Daoy (cell line): ENCODE measurements around the gene FAM149B1. TPM values are rescaled to one million over a fixed set of nuclear protein-coding genes. Genes with fewer than 3 reads are reported as not detected.
"Not testable (repeated sequence)": the region's sequence is repeated elsewhere in the genome, so short reads cannot be mapped to it uniquely, and the experiment has no call there.

Experiments
- DNase-seq: peaks from one replicate; pipeline ENCODE4 v3.0.0-alpha.2; 2015; ENCODE audit warnings: low read depth
- total RNA-seq: library from RNA; depleted of rRNA; stranded (reverse); fragments of >200 nt; shearing (Covaris generic); gene quantifications from 2 replicates; pipeline ENCODE4 v1.2.3, GENCODE V29; 2014; rRNA removed

Gene FAM149B1
- total RNA-seq, result 7.4 and 7.6 TPM in 2 replicates

DNA sequence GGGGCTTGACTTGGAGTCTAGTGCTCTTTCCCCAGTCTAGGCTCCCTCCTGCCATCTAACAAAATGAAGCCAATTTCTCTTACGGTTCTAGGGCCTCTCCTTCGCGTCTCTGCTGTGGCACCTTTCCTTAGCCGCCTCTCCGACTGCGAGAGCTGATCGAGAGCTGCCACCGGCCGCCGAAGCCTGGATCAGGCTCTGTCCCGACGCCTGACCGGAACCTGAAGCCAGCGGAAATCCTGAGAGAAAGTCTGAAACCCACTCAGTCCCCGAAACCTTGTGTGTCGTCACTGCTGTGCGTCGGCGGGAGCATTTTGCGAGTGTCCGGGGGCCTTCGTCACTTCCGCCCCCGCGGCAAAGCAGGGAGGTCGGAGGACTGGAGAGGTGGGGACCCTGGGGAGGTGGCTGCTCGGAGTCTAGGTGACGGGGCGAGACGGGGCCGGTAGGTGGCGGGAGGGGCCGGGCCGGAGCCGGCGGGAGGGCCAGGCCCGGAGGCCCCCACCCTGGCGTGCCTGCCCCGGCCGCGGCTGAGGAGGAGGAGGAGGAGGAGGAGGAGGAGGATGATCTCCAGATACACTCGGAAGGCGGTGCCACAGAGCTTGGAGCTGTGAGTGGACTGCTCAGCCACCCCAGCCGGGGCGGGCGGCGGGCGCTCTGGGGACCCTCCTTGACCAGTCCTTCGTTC is at the start of gene FAM149B1, which contains the start of gene ECD:
Gene FAM149B1 (plus strand): TSS at position 337 of the 682 bp plus-strand sequence. CDS start 221 bp downstream, at position 558.
Gene ECD (minus strand): TSS at position 226 of the 682 bp plus-strand sequence. CDS start 4,071 bp downstream, outside the sequence.
- DNase-seq, result peak; percentile 93

DNA sequence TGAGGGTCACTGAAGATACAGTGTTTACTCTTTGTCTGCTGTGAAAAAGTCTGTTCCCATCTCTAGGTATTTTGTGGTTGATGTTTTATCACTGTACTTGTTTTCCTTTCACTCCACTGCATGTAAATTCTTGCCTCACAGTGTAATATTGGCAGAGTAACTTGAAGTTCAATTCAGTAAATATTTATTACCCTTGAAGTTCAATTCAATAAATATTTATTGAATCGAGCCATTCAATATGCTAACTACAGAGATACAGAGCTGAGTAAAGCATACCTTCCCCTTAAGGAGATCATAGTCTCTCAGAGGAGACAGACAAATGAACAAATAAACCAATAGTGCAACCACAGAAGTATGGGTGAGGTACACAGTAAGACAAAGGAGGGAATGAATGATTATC is 48.5 kb upstream of the FAM149B1 start:
- no peak for DNase-seq

DNA sequence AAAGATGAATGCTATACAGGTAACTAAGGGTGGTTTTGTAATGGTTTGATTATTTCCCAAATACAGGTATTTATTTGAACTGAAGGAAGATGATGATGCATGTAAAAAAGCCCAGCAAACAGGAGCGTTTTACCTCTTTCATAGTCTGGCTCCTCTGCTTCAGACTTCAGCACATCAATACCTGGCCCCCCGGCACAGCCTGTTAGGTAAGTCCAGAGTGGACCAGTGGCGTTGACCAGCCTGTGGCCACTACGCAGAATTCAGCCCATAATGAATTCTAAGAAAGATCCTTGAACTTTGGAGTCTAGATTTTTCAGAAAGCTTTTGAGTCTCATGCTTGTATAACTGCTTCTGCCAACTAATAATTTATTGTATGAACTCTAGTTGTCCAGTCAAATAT is 48.0 kb upstream of the FAM149B1 start:
- DNase-seq, result no peak

DNA sequence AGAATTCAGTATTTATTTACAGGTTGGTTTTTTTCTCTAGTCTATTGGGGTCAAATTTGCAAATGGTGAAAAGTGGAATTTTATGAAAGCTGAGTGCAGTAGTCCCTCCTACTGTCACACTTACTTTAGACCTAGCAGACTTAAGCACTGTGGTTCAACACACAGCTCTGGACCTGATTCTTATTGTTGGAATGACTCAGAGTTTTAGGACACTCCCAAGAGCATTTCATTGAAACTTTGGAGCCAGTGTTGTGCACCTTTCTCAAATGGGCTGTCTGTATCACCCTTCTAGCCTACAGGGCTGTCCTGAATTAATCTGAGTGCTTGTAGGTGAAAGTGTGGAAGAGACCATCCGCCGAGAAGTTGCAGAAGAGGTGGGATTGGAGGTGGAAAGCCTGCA is 41.6 kb upstream of the FAM149B1 start:
- no peak for DNase-seq

DNA sequence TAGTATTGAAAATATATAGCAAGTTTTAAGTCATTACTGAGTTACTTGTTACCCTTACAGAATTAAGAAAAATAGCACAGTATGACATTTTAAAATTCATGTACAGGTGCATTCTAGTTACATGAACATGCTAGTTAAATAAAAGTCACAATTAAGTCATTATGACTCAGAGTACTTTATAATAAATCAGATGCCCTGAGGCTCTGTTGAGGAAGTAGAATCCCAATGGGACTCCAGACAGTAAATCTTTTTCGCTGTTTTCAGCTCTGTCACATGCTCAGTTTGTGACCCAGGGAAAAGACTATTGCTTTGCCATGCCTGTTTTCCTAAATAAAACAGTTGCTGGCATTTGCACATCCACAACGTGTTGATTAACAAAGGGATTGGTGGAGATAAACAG is 36.6 kb upstream of the FAM149B1 start:
- no peak for DNase-seq

DNA sequence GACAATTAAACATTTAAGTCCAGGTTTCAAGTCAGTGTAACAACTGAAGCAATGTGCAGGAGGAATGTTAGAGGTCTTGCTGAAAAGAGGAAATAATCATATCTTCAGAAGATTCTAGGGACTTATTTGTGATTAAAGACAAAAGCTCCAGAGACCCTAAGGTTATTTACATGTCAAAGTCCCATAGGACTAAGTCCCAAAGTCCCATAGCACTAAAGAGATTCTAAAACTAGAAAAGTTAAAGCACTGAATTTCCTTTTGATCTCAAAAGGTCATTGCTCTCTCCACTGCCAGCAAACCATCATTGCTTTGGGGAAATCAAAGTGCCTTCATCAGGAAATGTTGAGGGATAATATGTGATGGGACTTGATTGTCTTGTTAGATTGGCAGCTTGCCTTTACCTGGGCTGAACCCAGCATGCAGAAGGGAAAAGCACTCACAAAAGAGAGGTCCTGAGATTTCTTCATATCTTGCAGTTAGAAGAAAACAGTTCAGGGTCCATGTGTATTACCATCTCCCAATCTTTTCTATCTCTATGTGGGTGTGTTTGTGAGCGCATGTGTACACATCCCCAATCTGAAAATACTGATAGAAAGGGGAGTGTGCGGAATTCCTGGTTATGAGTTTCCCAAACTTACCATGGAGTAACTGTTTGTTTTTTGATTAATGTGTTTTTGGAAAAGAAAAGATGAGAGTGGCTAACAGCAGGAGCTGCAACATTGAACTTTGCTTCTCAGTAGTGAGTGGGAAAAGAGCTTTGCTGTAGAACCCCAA is 35.8 kb upstream of the FAM149B1 start:
- DNase-seq, result no peak

DNA sequence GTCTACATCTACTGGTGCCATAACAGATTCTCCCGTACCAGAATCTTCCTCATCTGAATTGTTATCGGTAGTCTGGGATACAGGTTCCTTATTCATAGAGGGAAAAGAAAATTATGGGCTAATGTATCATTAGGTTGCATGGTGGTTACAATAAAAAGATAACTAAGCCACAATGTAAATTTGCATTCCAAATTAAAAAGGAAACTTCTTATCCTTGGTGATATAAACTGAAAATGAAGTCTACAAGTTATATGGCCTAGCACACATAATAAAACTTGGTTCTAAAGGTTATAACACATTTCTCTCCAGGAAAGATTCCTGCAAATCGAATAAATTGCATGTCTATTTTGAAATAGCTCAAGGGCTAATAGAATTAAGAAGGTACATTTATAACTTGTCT is 33.2 kb upstream of the FAM149B1 start:
- DNase-seq, result no peak

DNA sequence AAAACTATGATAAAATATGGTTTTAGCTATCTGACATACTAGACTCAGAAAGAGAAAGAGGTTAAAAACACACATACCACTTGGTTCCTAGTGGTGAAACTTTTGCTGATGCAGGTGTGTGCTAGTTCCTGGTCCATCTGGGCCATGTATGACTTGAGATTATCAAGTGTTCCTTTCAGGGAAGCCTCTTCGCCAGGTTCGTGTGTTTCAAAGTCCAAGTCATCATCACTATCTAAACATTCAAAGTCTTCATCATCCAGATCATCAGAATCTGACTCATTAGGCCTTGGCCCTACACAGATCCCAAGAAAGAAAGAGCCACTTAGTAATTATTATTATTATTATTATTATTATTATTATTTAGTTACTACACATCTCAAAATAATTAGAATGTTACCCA is 31.3 kb upstream of the FAM149B1 start:
- DNase-seq, result no peak

DNA sequence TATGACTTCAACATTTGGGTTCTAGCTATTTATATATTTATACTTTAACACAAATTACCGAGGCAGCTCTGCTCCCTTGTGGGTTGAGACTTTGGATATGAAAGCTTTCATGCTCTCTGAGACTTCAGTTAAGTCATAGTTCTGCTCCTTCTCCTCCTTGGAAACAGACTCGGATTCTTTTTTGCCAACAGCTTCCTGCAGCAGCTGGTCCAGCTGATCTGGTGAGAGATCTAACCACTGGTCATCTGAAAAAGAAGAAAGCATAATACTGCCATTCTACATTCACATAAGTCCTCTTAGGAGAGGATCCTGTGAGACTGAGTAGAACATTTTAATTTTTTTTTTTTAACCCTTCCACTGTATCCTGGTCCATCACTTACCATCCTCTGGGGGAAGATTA is 28.7 kb upstream of the FAM149B1 start:
- DNase-seq, result no peak

DNA sequence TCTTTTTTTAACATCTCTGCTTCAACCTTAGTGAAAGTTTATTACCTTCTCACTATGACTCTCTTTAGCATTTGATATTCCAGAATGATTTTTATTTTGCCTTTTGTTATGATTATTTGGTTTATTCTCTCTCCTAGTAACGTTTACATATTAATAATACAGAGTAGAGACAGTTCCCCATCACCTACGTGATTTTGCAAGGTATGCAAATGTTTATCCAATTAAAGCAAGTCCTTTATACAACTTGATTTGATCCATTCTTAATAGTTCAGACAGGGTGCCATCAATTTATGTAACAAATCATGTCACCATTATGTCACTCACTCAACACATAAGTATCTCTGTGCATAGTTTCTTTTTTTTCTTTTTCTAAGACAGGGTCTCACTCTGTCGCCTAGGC is 26.3 kb upstream of the FAM149B1 start:
- DNase-seq, result no peak

DNA sequence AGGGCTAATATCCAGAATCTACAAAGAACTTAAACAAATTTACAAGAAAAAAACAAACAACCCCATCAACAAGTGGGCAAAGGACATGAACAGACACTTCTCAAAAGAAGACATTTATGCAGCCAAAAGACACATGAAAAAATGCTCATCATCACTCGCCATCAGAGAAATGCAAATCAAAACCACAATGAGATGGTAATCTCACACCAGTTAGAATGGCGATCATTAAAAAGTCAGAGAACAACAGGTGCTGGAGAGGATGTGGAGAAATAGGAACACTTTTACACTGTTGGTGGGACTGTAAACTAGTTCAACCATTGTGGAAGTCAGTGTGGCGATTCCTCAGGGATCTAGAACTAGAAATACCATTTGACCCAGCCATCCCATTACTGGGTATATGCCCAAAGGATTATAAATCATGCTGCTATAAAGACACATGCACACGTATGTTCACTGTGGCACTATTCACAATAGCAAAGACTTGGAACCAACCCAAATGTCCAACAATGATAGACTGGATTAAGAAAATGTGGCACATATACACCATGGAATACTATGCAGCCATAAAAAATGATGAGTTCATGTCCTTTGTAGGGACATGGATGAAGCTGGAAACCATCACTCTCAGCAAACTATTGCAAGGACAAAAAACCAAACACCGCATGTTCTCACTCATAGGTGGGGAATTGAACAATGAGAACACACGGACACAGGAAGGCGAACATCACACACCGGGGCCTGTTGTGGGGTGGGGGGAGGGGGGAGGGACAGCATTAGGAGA is 17.1 kb upstream of the FAM149B1 start:
- DNase-seq, result not testable (repeated sequence)

DNA sequence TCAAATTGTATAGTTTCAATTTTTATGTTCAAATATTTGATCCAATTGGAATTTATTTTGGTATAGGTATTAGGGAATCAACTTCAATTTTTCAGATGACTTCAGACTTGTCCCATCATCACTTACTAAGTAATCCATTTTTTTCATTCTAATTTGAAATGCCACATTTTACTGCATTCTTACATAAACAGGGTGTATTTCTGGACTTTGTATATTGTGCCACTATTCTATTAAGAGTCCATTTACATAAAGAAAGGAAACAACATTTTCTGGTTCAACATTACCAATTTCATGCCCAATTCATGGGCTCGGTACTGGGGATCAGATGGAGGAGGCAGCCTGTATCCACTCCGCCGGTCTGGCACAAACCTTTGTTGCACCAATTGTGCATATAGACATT is 15.9 kb upstream of the FAM149B1 start:
- DNase-seq, result no peak

DNA sequence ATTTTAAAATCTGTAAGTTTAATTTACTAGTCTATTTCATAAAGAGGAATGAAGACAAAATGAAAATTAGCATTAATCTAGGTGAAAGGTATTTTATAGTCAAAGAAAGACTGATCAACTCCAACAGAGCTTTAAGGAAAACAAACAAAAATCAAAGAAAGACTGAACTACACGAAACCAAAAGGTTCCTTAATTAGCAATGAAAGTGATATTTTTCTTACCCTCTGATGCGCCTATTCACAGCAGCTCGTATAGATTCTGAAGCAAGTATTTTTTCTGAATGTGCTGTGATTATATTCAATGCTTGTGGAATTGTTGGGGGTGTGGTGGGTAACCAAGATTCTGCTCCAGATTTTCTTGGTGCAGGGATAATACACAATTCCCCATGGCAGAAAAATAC is 11.9 kb upstream of the FAM149B1 start:
- DNase-seq, result no peak

DNA sequence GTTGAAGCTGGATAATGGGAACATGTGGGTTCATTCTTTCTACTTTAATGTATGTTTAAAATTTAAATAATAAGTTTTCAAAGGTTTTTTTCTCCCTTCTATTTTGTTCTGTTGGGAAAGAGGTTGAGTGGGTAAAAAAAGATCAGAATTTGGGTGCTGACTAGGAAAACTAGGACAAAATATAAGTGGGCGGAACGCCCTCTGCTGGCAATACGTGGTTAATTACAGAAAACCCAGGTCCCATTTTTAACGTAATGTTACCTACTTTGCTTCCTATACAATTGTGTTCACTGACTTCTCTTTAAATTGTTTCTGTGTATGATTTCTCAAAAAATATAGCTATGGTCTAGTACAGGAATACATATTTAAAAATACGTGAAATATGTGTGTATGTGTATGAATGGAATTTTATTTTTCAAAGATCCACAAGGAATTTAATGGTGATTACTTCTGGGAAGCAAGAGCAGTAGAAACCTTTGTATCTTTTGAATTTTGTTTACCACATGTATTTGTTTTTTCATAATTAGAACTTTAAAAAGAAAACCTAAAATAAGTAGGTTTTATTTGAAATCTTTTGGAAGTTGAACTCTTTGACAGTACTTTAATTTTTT is 8.8 kb upstream of the FAM149B1 start:
- DNase-seq, result peak; percentile 8

DNA sequence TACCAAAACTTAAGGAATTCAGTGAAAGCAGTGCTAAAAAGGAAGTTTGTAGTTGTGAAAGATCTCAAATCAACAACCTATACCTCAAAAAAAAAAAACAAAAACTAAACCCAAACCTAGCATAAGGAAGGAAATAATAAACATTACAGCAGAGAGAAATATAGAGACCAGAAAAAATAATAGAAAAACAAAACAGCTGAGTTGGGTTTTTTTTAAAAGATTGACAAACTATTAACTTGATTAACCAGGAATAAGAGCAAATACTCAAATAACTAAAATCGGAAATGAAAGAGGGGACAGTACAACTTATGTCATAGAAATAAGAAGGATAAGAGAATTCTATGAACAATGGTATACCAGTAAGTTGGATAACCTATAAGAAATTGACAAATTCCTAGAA is 6.8 kb upstream of the FAM149B1 start:
- no peak for DNase-seq

DNA sequence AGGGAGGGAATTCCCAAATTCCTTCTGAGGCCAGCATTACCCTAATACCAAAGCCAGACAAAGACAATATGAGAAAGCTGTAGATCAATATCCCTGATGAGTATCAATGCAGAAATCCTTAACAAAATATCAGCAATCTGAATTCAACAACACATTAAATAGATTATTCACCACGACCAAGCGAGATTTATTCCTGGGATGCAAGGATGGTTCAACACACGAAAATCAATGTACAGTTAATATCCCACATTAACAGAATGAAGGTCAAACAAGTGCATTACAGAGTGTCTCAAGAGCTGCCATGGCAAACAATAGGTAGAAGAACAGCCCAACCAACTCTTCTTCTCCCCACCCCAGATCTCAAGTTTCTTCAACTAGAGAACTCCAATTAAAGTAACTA is 6.3 kb upstream of the FAM149B1 start:
- DNase-seq, result no peak

DNA sequence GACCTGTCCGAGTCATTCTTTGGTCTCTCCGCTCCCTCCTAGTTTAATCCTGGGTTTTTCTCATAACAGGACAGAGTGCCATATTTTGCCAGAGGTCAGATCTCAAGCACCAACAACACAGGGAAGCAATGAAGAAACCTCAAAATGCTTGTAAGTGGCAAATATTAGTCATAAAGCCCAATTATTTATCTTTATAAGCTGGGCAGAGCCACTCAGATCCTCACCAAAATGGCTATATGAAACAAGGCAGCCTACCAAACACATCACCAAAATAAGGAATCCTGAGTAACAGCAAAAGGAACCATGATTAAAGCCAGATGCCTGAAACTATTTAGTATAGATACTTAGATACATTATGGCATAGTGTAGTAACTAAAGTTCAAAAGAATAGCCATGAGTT is 4.8 kb upstream of the FAM149B1 start:
- DNase-seq, result no peak

DNA sequence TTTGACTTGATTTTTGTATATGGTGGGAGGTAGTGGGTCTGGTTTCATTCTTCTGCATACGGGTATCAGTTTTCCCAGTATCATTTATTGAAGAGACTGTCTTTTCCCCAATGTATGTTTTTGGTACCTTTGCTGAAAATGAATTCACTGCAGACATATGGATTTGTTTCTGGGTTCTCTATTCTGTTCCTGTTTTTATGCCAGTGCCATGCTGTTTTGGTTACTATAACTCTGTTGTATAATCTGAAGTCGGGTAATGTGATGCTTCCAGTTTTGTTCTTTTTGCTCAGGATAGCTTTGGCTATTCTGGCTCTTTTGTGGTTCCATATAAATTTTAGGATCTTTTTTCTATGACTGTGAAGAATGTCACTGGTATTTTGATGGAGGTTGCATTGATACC is 947 bp upstream of the FAM149B1 start:
- no peak for DNase-seq

DNA sequence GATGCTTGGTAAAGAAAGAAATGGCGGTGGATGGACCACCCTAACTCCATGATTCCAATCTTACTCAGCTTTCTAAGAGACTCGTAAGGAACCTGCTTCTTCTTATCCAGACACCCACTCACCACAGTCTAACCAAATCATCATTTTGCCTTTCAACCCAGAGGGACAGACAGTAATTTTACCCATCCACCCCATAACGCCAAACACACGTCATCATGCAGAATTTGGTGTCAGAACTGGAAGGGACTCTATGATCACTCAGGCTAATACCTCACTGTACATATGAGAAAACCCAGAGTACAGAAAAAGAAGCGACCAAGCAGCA is 499 bp upstream of the FAM149B1 start:
- no peak for DNase-seq

DNA sequence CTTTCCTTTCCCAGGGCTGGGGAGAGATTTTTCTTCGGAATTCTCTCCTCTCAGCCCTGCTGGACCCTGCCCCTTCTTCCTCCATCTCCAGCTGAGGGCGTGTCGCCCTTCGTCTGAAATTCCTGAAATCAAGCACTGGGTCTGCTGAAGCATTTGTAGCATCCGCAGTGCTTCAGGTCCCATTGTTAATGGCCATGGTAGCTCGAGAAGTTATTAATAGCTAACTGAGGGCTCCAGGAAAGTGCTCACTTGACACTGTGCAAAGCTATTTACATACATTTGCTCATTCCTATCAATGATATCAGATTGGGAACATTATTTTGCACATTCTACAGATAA is 515 bp downstream of the FAM149B1 start:
- no peak for DNase-seq

DNA sequence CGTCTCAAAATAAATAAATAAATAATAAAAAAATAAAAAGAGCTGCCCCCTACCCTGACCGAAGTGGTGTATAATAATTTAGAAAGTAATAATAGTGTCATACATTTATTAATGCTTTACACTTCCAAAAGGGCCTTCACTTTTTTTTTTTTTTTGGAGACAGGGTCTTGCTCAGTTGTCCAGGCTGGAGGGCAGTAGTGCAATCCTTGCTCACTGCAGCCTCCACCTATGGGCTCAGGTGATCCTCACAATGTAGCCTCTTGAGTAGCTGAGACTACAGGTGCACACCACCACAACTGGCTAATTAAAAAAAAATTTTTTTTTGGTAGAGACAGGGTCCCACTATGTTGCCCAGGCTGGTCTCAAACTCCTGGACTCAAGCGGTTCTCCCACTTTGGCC is 1.4 kb downstream of the FAM149B1 start:
- no peak for DNase-seq

DNA sequence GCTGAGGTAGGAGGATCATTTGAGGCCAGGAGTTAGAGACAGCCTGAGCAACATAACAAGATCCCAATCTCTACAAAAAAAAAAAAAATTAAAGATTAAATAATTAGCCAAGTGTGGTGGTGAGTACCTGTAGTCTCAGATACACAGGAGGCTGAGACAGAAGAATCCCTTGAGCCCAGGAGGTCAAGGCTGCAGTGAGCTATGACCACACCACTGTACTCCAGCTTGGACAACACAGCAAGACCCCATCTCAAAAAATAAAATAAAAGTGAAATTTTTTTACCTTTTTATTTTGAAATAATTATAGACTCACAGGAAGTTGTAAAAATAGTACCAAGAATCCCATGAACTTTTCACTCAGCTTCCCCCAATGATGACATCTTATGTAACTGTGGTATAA is 4.9 kb downstream of the FAM149B1 start:
- no peak for DNase-seq
